ENCODE measurements around the gene MUC21.
"Not testable (repeated sequence)": the region's sequence is repeated elsewhere in the genome, so short reads cannot be mapped to it uniquely, and the experiment has no call there.

Gene MUC21

GRCh38 chr6:30964075-30964474 is 19.4 kb upstream of the MUC21 start:
- no peak overlapping the region for H3K4me3 ChIP-seq (ENCODE audit: low read length)
- DNase-seq (ENCODE audit: low read depth, low spot score), result no peak

- H3K4me3 ChIP-seq (ENCODE audit: low read length), result no peak overlapping the region
- no peak for DNase-seq (ENCODE audit: low read depth, low spot score)
Observed at GRCh38 chr6:30965140-30965601, 18.3 kb upstream of the MUC21 start.

DNA sequence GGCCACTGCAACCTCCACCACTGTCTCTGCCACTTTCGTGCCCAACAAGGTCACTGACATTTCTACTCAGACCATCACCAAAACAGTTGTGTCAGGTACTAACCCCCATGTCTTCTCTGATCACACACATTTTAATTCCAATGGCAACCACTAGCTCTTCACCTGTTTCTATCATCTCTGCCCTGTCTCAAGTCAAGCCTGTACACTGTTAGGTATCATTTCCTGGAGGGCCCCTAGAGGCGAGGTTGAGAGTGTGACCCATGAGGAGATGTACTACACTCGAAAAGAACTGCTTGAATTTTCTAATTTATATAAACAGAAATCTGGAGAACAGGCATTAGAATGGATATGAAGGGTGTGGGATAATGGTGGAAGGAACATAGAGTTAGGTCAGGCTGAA is 17.4 kb upstream of the MUC21 start:
- no peak overlapping the region for H3K4me3 ChIP-seq (ENCODE audit: low read length)
- DNase-seq (ENCODE audit: low read depth, low spot score), result no peak

- DNase-seq (ENCODE audit: low read depth, low spot score); H3K4me3 ChIP-seq (ENCODE audit: low read length): not testable (repeated sequence)
Observed at GRCh38 chr6:30969171-30969570, 14.3 kb upstream of the MUC21 start.

GRCh38 chr6:30970946-30971345 is 12.6 kb upstream of the MUC21 start:
- no peak for DNase-seq (ENCODE audit: low read depth, low spot score)
- H3K4me3 ChIP-seq (ENCODE audit: low read length), result no peak overlapping the region

GRCh38 chr6:30972816-30973215 is 10.7 kb upstream of the MUC21 start:
- DNase-seq (ENCODE audit: low read depth, low spot score), result no peak
- no peak overlapping the region for H3K4me3 ChIP-seq (ENCODE audit: low read length)

DNA sequence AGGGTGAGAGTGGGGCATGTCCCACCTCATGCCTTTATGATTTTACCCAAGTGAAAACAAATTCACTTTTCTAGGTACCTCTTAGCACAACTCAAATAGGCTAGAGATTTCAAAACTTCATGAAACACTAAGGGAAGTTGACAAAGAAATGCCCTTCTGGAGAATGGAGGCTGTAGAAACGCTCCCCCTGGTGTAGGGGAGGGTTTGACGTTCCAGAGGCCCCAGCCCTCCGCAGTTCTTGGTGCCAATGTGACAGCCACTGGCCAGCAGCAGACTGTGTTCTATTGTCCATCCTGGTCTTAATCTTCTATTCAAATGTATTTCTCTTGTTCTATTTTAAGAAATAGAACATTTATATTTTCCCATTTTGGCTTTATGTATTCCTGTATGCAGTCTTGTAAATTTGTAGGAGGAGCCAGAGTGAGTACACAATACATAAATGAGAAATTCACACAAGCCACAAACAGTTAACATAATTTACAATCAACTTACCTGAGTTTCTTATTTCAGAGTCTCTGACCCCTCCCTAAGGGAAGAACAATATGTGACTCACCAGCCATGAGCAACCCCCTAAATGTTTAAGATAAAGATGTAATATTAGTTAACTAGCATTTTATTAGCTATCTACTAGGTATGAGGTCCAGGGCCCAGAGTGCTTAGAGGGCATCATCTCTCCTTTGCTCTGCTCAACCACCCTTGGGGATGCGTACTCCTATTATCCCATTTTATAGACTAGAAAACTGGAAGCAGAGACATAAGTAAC is 8.8 kb upstream of the MUC21 start:
- no peak overlapping the region for H3K4me3 ChIP-seq (ENCODE audit: low read length)
- DNase-seq (ENCODE audit: low read depth, low spot score), result no peak

- no peak overlapping the region for H3K4me3 ChIP-seq (ENCODE audit: low read length)
- no peak for DNase-seq (ENCODE audit: low read depth, low spot score)
Observed at GRCh38 chr6:30979141-30979540, 4.4 kb upstream of the MUC21 start.

DNA sequence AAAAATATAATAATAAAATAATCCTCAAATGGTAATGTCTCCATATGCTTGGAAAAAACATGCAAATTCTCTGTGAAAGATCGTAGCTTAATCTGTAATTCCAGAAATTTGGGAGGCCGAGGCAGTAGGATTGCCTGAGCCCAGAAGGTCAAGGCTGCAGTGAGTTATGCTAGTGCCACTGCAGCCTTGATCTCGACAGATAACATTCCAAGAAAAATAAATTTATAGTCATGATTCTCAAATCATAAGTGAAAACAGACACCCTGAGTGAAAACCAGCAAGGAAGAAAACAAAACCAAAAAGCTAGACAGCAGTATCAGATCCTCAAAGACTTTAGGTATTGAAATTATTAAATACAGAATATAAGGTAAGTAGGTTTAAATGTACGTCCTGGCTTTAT is 3.8 kb upstream of the MUC21 start:
- H3K4me3 ChIP-seq (ENCODE audit: low read length), result no peak overlapping the region
- no peak for DNase-seq (ENCODE audit: low read depth, low spot score)

DNA sequence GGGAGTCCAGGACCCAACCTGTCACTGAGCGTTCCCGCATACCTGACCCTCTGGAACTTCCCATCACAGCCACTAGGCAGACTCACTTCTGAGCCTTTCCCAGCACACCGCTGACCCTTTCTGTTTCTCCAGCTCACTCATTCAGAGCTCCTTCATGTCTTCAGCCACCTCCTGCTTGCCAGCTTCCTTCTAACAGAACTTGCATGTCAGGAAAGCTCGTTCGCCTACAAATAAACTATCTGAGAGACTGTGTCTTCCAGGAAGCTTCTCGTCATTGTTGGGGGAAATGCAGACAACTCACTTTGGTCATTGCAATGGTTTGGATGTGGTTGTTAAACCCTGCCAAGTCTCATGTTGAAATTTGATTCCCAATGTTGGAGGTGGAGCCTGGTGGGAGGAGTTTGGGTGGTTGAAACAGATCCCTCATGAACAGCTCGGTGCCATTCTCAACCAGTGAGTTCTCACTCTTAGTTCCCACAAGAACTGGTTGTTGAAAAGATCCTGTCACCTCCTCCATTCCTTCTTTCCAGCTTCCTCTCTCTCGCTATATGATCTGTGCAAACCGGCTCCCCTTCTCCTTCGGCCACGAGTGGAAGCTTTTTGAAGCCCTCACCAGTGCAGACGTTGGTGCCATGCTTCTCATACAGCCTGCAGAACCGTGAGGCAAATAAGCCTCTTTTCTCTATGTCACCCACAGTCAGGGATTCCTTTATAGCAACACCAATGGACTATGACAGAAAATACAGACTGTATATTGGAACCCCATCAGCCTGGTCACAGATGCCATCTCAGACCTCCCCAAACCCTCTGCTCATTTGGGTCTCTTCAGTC is 1.4 kb upstream of the MUC21 start:
- DNase-seq (ENCODE audit: low read depth, low spot score), result no peak

DNA sequence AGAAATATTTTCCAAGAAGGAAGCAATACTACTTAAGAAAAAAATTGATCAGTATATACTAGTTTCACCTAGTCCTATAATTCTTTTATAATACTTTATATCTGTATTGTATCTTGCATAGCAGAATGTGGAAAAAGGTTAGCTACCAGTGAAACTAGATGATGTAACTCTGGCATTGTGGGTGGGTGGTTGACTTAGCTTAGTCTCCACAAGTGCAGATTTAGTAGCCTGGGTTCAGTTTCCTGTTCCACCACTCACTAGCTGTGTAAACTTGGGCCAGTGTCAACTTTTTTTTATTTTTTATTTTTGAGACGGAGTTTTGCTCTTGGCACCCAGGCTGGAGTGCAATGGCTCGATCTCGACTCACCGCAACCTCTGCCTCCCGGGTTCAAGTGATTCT is 2.0 kb downstream of the MUC21 start:
- no peak overlapping the region for H3K4me3 ChIP-seq (ENCODE audit: low read length)
- DNase-seq (ENCODE audit: low read depth, low spot score), result no peak

More for the DNA sequence above, 1.4 kb upstream of the MUC21 start:
- no peak overlapping the region for H3K4me3 ChIP-seq (ENCODE audit: low read length)

GRCh38 chr6:30987304-30987703 is 3.8 kb downstream of the MUC21 start:
- H3K4me3 ChIP-seq (ENCODE audit: low read length), result no peak overlapping the region
- DNase-seq (ENCODE audit: low read depth, low spot score), result no peak

DNA sequence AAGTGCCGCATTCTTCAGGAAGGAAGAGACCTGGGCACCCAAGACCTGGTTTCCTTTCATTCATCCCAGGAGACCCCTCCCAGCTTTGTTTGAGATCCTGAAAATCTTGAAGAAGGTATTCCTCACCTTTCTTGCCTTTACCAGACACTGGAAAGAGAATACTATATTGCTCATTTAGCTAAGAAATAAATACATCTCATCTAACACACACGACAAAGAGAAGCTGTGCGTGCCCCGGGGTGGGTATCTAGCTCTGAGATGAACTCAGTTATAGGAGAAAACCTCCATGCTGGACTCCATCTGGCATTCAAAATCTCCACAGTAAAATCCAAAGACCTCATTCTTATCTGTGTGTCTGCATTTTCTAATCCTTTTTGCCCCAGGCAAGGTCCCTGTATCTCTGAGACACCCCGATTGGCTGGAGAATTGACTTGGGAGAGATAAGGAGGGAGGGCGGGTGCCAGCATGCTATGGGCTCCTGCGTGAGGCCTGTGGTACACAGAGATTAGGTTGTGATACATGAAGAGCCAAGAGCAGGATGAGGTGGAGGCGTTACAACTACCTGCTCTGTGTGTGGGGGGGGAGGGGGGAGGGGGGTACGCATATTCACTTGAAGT is 4.8 kb downstream of the MUC21 start:
- no peak for DNase-seq (ENCODE audit: low read depth, low spot score)
- H3K4me3 ChIP-seq (ENCODE audit: low read length), result no peak overlapping the region

DNA sequence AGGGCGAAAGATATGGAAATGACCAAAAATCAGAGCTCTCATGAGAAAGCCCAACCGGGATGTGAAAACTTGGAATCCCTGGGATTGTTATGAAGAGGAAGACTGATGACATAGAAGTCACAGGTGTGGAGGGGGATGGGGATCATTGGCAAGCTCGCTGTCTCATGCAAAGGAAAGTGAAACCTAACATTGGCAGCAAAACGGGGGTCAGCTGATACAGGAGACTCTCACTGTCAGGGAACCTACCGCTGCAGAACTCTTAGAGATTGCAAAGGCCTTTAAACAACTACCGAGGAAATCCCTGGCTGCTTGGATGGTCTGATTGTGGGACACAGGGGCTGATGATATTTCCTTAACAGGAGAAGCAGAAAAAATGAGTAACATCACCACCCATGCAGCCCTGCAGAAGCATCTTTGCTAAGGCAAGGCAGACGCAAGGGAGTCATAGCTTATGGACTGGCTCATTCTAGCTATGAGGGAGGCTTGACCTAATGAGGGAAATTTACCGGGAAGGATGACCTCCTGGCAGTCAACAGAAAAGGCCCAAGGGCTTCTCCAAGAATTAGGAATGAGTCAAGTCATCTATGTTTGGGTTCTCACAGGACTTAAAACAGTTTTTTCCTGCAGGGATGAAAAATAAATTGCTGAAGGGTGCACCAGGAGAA is 7.0 kb downstream of the MUC21 start:
- DNase-seq (ENCODE audit: low read depth, low spot score), result peak; percentile 28
- H3K4me3 ChIP-seq (ENCODE audit: low read length), result no peak overlapping the region

GRCh38 chr6:30991891-30992290 is 8.4 kb downstream of the MUC21 start:
- no peak overlapping the region for H3K4me3 ChIP-seq (ENCODE audit: low read length)
- DNase-seq (ENCODE audit: low read depth, low spot score), result no peak

DNA sequence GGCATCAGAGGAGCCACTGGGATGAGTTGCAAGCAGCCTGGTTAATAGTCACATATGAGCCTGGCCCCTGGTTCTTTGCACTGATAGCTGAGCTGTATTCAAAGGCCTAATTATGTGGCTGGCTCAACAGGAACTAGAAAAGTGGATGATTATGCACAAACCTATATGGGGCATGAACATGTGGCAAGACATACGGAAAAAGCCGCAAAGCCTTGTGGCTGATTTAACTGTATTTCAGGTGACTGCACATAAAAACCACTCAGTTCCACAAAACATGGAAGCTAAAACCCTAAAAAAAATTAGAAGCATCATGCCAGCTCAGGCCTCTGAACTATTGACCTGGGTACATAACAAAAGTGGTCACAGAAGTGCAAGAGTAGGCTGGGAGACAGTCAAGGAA is 13.8 kb downstream of the MUC21 start:
- no peak overlapping the region for H3K4me3 ChIP-seq (ENCODE audit: low read length)
- DNase-seq (ENCODE audit: low read depth, low spot score), result no peak

DNA sequence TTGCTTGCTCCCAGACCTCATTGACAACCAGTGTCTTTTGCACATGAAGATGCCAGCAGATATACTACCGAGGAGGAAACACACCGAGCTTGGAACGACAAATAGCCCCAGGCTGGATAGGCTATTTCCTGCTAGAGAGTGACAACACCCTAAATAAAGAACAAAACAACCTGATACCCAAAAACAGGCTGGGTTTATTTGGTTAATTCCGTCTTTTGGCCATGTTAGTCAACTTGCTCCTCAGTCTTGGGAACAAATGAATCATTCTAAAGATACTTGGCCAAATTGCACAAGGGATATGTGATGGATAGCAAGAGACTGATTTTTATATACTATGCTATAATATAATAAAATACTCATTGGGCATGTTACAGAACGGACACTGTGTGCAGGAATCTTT is 15.3 kb downstream of the MUC21 start:
- no peak for DNase-seq (ENCODE audit: low read depth, low spot score)
- H3K4me3 ChIP-seq (ENCODE audit: low read length), result no peak overlapping the region

DNA sequence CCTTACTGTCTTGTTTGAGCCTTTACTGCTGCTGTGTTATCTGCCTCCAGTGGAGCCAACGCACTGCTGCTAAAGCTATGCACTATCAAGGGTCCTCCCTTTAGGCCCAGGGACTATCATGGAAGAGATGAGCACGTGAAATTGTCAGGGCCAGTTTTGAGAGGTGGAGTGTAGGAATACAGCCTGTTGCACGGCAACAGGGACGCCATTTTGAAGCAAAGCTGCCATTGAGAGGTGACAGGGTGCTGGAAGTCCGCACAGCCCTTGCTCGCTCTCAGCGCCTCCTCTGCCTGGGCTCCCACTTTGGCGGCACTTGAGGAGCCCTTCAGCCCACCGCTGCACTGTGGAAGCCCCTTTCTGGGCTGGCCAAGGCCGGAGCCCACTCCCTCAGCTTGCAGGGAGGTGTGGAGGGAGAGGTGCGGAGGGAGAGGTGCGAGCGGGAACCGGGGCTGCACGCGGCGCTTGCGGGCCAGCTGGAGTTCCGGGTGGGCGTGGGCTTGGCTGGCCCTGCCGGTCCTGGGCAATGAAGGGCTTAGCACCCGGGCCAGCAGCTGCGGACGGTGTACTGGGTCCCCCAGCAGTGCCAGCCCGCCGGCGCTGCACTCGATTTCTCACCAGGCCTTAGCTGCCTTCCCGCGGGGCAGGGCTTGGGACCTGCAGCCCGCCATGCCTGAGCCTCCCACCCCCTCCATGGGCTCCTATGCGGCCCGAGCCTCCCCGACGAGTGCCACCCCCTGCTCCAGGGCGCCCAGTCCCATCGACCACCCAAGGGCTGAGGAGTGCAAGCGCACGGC is 16.7 kb downstream of the MUC21 start:
- not testable (repeated sequence) for H3K4me3 ChIP-seq (ENCODE audit: low read length); DNase-seq (ENCODE audit: low read depth, low spot score)

All from Jurkat, Clone E6-1 (cell line).